A673 (cell line): ENCODE data around the gene EIF5A. TPM values are rescaled to one million over a fixed set of nuclear protein-coding genes. Genes with fewer than 3 reads are reported as not detected.

Source experiments
- BruUV-seq: library from RNA; stranded (reverse); fragments of 400-500 nt; replicated peaks from 2 replicates; lab custom pipeline; 2021; lab: Mats Ljungman, UMichigan
- CTCF ChIA-PET: fragments of 300-600 bp; sonication (Branson Sonifier 250); formaldehyde crosslinking; loops from one replicate; lab custom pipeline; 2022; ENCODE audit warnings: antibody characterized with exemption; lab: Charles Lee
- POLR2A ChIA-PET: fragments of 300-600 bp; sonication (Branson Sonifier 250); formaldehyde crosslinking; loops from one replicate; lab custom pipeline; 2022; ENCODE audit warnings: antibody characterized with exemption; ENCODE audit not compliant: low non-redundant PET; lab: Charles Lee
- DNase-seq: peaks from one replicate; pipeline ENCODE4 v3.0.0-alpha.2; 2015; ENCODE audit warnings: low spot score
- H3K27ac ChIP-seq: fragments of 200-600 bp; sonication (generic); 2 replicates; pipeline ENCODE4 v1.5.1; 2016; ENCODE audit warnings: mixed run types, low read depth, mild to moderate bottlenecking, mixed read lengths, antibody characterized with exemption, low read length; ENCODE audit not compliant: poor library complexity, severe bottlenecking
- H3K27me3 ChIP-seq: fragments of 200-600 bp; sonication (generic); replicated peaks from 2 replicates; pipeline ENCODE4 v1.6.1; 2017; ENCODE audit warnings: mixed run types, low read depth, mild to moderate bottlenecking, mixed read lengths, antibody characterized with exemption, low read length; ENCODE audit not compliant: insufficient read depth, poor library complexity
- H3K36me3 ChIP-seq: fragments of 200-600 bp; sonication (generic); 2 replicates; pipeline ENCODE4 v1.6.1; 2016; ENCODE audit warnings: mixed run types, mild to moderate bottlenecking, mixed read lengths, antibody characterized with exemption, low read length; ENCODE audit not compliant: insufficient read depth, poor library complexity, severe bottlenecking
- H3K4me1 ChIP-seq: fragments of 200-600 bp; sonication (generic); 2 replicates; pipeline ENCODE4 v1.6.1; 2017; ENCODE audit warnings: mixed run types, mild to moderate bottlenecking, mixed read lengths, antibody characterized with exemption, low read length; ENCODE audit not compliant: insufficient read depth, poor library complexity, severe bottlenecking
- H3K4me3 ChIP-seq: fragments of 200-600 bp; sonication (generic); 2 replicates; pipeline ENCODE4 v1.5.1; 2016; ENCODE audit warnings: low read depth, mixed run types, mild to moderate bottlenecking, mixed read lengths, low read length; ENCODE audit not compliant: poor library complexity, severe bottlenecking
- H3K9me3 ChIP-seq: fragments of 200-600 bp; sonication (generic); 2 replicates; pipeline ENCODE4 v1.6.1; 2016; ENCODE audit warnings: mixed run types, low read depth, mild to moderate bottlenecking, mixed read lengths, antibody characterized with exemption, low read length; ENCODE audit not compliant: poor library complexity, severe bottlenecking
- EZH2 ChIP-seq: fragments of 200-600 bp; sonication (generic); IDR thresholded peaks from 2 replicates; pipeline ENCODE4 v1.6.1; 2017; ENCODE audit warnings: borderline replicate concordance, low read depth, mild to moderate bottlenecking, mixed read lengths, antibody characterized with exemption, low read length; ENCODE audit not compliant: poor library complexity, severe bottlenecking
- intact Hi-C: fragments of 100-400 bp; cut with micrococcal nuclease; formaldehyde crosslinking; loops from one replicate; pipeline ENCODE4 v1.10.0; 2022; ENCODE audit not compliant: unreplicated experiment
- total RNA-seq: library from RNA; stranded (reverse); gene quantifications from 2 replicates; pipeline ENCODE4 v1.2.3, GENCODE V29; 2021
- TF ChIP-seq, protein P1 (sequence below): fragments of 300-800, 200-600 bp; sonication (generic); conservative IDR thresholded peaks from 2 replicates; pipeline ENCODE4 v1.5.1; 2017; ENCODE audit warnings: low read depth, mild to moderate bottlenecking, antibody characterized with exemption, low read length, moderate library complexity, mixed read lengths

Gene EIF5A
- total RNA-seq, 1 experiment from 2014 or later: 1,128 TPM

DNA sequence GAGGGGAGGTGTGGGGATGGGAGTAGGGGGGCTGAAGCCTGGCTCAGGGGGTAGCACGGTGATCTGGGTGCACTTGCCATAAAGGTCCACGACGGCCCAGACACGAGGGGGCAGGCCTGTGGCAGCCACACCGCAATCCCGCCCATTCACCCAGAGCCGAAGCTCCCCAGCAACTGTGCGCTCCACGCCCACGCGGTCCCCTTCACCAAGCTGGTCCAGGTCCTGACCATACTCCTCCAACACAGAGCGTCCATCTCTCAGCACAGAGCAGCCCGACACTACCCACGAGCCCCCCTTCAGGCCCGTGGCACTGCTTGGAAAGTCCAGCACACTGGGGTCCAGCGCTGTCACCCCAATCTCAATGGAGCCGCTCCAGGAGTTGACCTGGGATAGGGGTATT is 20.1 kb downstream of the EIF5A start:
- TF ChIP-seq, protein P1, sequence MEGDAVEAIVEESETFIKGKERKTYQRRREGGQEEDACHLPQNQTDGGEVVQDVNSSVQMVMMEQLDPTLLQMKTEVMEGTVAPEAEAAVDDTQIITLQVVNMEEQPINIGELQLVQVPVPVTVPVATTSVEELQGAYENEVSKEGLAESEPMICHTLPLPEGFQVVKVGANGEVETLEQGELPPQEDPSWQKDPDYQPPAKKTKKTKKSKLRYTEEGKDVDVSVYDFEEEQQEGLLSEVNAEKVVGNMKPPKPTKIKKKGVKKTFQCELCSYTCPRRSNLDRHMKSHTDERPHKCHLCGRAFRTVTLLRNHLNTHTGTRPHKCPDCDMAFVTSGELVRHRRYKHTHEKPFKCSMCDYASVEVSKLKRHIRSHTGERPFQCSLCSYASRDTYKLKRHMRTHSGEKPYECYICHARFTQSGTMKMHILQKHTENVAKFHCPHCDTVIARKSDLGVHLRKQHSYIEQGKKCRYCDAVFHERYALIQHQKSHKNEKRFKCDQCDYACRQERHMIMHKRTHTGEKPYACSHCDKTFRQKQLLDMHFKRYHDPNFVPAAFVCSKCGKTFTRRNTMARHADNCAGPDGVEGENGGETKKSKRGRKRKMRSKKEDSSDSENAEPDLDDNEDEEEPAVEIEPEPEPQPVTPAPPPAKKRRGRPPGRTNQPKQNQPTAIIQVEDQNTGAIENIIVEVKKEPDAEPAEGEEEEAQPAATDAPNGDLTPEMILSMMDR: no peak
- TF ChIP-seq EZH2: no peak
- BruUV-seq: no TSS peak
- Histone ChIP-seq H3K27ac (no peak overlapping the region), H3K36me3 (peaks cover 38% of the 10 kb centered on the region), H3K4me1 (peaks cover 19% of the 10 kb centered on the region), H3K4me3 (no peak overlapping the region), H3K9me3 (no peaks in the 10 kb centered on the region), H3K27me3 (no peaks in the 10 kb centered on the region)
- intact Hi-C loops: no loop called here
- CTCF ChIA-PET: interaction anchor here (0.6 kb wide), 1 partner anchor 282 kb away, joined by 5 read pairs; no protein-coding TSS in a partner anchor
- POLR2A ChIA-PET: no interaction called here
- DNase-seq: no peak

DNA sequence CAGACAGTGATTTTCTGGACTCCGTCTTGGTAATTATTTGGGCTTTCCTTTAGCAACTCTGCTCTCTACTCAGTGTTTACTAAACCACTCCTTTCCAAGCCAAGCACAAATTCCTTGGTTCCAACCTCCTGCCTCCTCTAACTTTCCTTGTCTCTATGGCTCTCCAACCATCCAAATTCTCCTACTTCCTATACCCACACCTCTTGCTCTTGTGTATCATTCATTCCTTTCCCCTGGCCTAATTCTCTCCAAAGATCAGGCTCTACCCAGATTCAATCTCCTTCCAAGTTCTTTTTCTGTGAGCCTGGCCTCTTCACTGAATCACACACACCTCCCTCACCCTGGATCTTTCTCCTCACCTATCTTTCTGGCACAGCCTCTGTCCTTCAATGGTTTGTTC is 20.6 kb downstream of the EIF5A start:
- CTCF ChIA-PET: no interaction called here
- intact Hi-C loops: no loop called here
- Histone ChIP-seq H3K27me3 (no peaks in the 10 kb centered on the region), H3K27ac (peak overlapping the region; percentile 30), H3K9me3 (no peaks in the 10 kb centered on the region), H3K36me3 (peaks cover 33% of the 10 kb centered on the region), H3K4me3 (peak overlapping the region; percentile 92), H3K4me1 (peaks cover 19% of the 10 kb centered on the region)
- BruUV-seq: no TSS peak
- POLR2A ChIA-PET: no interaction called here
- no peak for DNase-seq
- no peak for TF ChIP-seq EZH2
- TF ChIP-seq, protein P1: no peak

DNA sequence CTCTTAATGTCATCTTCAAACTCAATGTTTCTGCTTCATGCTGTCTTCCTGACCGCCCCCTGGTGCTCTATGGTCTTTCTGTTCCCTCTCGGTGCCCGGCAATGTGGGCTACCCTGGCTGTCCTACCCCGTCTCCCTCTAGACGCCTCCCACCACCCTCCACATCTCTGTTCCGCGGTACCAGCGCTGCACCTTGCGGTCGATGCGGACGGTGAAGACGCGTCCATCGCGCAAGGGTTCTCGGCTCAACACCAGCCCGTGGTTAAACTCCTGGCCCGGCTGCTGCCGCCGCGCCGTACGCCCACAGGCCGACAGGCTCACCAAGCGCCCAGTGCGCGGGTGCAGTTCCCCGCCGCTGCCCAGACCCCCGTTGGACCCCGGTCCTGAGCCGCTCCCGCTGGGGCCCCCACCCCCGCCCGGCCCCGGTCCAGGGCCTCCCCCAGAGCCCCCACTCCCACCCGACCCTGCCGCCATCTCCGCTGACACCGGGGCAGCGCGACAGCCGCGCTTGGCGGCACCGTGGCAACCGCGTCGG is 21.5 kb downstream of the EIF5A start, which contains the start of gene NEURL4:
NEURL4 (minus strand) TSS at position 496 of the 534 bp plus-strand sequence; CDS start at position 473, 23 bp downstream.
- Histone ChIP-seq H3K4me1 (peaks cover 19% of the 10 kb centered on the region), H3K27me3 (no peaks in the 10 kb centered on the region), H3K27ac (peak within 1 kb of the TSS; percentile 88), H3K36me3 (peaks cover 24% of the 10 kb centered on the region), H3K4me3 (peak within 1 kb of the TSS; percentile 92), H3K9me3 (no peaks in the 10 kb centered on the region)
- DNase-seq: no peak
- TF ChIP-seq, protein P1: no peak
- TF ChIP-seq EZH2: no peak
- ChIA-PET CTCF (interaction anchor here (0.6 to 1.5 kb wide), 7 partner anchors 16 to 231 kb away, joined by 3 to 6 read pairs (median 4); partner anchors contain the start of gene TNFSF13), POLR2A (interaction anchor here (1.6 kb wide), 1 partner anchor 75 kb away, joined by 4 read pairs; the partner anchor contains the start of gene TMEM256)
- BruUV-seq: TSS peak; percentile 55
- intact Hi-C loops: loop anchor here (1.0 kb wide), 1 partner anchor 49 kb away; no protein-coding TSS in a partner anchor
